HS-27A (cell line): ENCODE results near the gene NOS3.

ENCODE experiments used
- DNase-seq: peaks from one replicate; pipeline ENCODE4 v3.0.0-alpha.2; 2012; ENCODE audit warnings: low read depth, missing footprints

Gene NOS3

DNA sequence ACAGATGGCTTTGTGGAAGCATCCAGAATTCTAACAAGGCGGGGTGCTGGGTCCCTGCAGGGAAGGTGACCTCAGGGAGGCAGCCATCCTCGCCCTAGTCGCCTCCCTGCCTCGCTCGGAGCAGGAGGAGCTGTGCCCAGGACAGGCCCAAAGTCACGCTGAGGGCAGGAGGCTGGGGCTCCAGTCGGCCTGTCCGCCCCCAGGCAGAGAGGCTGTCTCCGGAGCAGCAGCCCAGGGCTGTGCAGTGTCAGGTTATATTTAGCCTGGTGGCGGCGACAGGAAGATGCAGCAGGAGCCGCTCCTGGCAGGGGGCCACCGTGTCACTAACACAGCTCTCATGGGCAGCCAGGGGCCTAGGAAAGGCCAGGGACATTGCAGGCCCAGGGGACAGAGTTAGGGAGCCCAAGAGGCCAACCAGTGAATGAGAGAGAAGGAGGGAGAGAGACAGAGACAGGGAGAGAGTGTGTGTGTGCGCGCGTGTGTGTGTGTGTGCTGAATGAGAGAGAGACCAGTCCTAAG is 26.2 kb upstream of the NOS3 start:
- no peak for DNase-seq

GRCh38 chr7:150965273-150965830 is 25.5 kb upstream of the NOS3 start:
- DNase-seq = no peak

GRCh38 chr7:150966002-150966401 is 24.8 kb upstream of the NOS3 start:
- DNase-seq = no peak

DNA sequence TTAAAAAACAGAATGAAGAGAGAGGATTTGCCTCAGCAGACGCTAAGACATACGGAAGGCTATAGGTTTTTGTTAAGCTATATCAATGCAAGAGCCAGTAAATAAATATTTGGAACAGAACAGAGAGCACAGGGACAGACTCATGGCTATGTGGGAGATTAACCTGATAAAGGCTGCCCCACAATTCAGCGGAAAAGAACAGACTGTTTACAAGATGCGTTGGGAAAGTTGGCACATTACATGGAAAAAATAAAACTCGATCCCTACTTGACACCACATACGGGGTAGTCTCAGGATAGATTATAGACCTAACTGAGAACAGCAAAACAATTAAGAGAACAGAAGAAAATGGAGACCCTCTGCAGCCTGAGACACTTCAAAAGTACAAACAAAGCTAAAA is 23.5 kb upstream of the NOS3 start:
- DNase-seq = no peak

GRCh38 chr7:150968056-150968733 is 22.6 kb upstream of the NOS3 start:
- DNase-seq = no peak

DNA sequence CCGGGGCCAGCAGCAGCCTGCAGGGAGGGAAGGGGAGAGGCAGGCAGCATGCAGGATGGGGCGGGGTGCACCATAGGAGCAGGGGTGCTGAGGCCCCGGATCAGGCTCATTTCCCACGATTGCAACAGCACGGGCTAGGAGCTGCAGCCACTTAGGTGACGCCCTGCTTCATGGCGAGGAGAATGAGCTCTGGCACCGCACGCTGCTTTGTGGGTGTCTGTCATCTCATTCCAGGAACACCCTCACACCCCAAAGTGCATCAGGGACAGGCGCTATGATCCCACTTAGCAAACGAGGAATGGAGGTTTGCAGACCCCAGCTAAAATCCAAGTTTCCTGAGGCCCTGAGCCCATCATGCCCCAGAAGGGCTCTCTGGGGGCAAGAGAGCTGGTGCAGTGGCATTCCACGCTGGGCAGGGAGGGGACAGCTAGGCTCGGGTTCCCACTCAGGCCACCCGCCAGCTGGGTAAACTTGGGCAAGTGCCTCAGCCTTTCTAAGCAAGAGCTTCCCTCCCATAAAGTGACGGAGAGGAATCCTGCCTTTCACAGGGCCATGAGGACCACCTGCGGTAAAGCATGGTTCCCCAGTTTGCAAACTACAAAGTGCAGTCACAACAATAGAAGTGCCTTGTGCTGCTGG is 22.0 kb upstream of the NOS3 start:
- DNase-seq = no peak

- DNase-seq = no peak
These were observed 21.3 kb upstream of the NOS3 start for GRCh38 chr7:150969475-150969874.

- DNase-seq = no peak
These were observed 20.4 kb upstream of the NOS3 start for GRCh38 chr7:150970424-150970823.

GRCh38 chr7:150971242-150972022 is 19.4 kb upstream of the NOS3 start:
- DNase-seq = no peak

- DNase-seq = no peak
These were observed 18.8 kb upstream of the NOS3 start for GRCh38 chr7:150972023-150972468.

- no peak for DNase-seq
These were observed 18.1 kb upstream of the NOS3 start for GRCh38 chr7:150972741-150973140.

GRCh38 chr7:150973571-150974451 is 17.0 kb upstream of the NOS3 start:
- no peak for DNase-seq

GRCh38 chr7:150974468-150975391 is 16.1 kb upstream of the NOS3 start:
- no peak for DNase-seq

DNA sequence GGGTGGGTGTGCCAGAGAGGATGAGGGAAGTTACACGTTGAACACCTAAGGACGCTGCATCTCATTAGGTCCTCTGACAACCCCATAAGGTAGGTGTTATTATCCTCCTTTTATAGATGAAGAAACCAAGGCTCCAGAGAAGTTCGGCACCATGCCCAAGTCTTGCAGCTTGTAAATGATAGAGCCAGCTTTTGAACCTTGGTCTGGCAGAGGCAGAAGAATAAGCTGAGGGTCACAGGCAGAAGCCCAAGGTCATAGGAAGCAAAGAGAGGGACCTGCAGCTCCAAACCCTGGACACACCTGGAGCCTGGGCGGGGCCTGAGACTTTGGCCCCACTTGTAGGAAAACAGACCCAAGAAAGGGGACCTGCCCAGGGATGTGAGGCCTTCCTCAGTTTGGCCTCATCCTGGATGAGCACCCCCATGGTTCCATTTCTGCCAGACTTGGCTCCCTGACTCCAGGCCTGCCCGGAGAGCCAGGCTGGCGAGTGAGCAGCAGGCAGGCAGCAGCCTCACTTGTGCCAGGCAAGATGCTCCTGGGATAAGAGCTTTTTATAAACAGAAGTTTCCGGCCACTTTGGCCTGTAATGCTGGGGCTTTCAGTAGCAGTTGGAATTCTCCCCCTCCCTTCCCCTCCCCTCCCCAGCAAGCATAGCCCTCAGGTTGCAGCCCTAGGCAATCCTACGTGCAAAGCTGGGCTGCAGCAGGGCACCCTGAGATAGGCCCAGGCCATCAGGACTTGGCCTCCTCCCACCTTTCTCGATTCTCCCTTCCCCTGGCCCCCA is 15.1 kb upstream of the NOS3 start:
- no peak for DNase-seq

- no peak for DNase-seq
These were observed 14.1 kb upstream of the NOS3 start for GRCh38 chr7:150976529-150977381.

DNA sequence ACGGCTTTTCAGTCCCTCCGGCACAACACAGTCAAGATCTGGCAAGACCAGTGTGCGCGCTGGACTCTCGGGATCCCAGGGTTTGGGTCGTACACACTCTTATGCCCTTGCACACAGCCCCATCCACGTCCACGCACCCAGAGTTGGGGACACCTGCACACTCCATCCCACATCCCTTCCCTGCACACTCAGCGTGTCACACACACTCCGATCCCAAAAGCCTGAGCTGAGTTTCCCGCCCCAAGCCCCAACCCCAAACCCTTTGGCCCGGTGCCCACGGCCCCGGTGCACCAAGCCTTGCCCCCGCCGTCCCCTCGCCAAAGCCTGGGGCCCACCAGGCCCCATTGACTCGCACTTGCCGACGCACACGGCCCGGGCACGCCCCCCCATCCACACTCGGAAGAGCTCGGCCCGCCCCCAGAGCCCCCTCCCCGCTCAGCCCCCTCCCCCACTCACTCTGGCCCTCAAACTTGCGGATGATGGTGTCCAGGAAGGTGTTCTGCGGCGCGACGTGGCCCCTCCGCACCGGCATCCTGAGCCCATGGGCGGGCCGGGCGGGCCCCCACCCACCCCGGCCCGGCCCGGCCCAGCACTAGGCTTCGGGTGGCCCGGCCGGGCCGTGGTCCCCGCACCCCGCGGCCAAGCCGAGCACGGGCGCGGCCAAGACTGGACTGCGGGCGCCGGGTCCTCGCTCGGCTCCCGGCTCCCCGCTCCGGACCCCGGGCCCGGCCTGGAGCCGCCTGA is 13.3 kb upstream of the NOS3 start:
- DNase-seq = no peak

GRCh38 chr7:150978126-150978789 is 12.6 kb upstream of the NOS3 start, which contains the start of gene KCNH2:
Gene KCNH2, minus strand, starts transcription at chr7:150978321. Its CDS starts 408 bp downstream, at chr7:150977913.
- DNase-seq = no peak
